ENCODE data around the gene TRIM47.
A peak's percentile ranks its signal among the peaks of the same experiment; 100 is the strongest.
"Not testable (repeated sequence)": the region's sequence is repeated elsewhere in the genome, so short reads cannot be mapped to it uniquely, and the experiment has no call there.

The TRIM47 gene

GRCh38 chr17:75891605-75892555 lies 13.5 kb upstream of the TRIM47 start:
- DNase-seq (ENCODE audit: low read depth): no peak

DNA sequence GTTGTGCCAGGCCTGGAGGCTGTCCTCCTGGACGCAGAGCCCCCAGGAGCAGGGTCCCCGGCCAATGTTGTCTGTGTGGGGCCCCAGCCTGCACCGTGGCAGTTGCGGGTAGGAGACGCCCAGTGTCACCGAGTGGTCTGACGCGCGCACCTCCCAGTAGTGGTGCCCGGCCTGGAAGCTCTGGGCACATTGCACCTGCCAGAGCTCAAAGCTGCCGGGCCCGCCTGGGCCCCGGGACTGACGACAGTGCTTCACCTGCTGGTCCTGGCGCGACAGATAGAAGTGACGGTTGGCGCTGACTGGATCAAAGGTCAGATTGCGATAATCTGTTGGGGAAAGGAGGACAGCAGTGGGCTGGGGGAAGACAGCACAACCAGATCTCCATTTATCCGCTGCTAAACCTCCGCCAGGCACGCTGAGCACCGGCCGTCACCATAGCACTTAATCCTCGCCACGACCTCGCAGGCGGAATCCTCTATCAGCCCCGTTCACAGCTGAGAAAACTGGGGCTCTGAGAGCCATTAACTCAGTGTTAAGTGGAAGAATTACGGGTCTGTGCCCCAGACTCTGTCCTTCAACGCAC lies 12.7 kb upstream of the TRIM47 start:
- DNase-seq (ENCODE audit: low read depth): no peak

- no peak for DNase-seq (ENCODE audit: low read depth)
These were observed 11.1 kb upstream of the TRIM47 start for GRCh38 chr17:75889454-75889853.

GRCh38 chr17:75888484-75888883 lies 10.1 kb upstream of the TRIM47 start:
- DNase-seq (ENCODE audit: low read depth): no peak

GRCh38 chr17:75885860-75886259 lies 7.5 kb upstream of the TRIM47 start:
- not testable (repeated sequence) for DNase-seq (ENCODE audit: low read depth)

DNA sequence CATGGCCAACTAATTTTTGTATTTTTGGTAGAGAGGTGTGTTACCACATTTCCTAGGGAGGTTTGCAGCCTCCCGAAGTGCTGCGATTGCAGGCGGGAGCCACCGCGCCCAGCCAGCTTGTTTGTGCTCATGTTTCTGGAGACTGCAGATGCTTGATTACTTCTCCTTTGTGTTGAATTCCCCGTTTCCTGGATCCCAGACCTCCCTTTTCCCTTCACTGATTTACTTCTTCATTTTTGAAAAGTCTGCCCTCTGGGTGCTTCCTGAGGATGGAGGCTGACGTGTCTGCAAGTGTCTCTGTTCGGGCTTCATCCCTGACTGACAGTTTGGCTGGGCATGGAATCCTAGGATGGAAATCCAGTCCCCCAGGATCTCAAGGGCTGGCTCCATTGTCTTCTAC lies 7.0 kb upstream of the TRIM47 start:
- DNase-seq (ENCODE audit: low read depth): no peak

DNA sequence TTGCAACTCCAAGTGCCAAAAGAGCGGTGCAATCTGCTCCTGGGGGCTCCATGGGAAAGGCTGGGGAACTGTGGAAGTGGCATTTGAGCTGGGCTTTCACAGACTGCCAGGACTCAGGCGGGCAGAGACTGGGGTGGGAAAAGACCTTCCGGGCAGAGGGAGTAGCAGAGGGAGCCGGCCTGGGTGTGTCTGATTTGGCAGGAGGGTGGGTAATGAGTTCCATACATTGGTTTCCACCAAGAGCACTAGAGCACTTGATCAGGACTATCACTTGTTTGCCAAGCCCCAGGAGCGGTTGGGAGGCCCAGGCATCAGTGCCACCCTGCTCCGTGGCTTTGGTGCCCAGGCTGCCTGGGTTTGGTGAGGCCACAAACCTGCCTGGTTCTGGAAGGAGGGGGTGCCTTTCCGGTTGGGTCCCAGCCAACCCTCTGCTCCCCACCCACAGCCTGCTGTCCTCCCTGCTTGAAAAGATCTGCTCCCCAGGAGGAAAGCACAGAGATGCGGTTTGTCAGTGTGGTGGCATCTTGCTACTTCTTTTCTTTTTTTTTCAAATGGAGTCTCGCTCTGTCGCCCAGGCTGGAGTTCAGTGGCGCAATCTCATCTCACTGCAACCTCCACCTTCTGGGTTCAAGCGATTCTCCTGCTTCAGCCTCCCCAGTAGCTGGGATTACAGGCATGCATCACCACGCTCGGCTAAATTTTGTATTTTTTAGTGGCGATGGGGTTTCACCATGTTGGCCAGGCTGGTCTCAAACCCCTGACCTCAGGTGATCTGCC lies 3.5 kb upstream of the TRIM47 start:
- no peak for DNase-seq (ENCODE audit: low read depth)

DNA sequence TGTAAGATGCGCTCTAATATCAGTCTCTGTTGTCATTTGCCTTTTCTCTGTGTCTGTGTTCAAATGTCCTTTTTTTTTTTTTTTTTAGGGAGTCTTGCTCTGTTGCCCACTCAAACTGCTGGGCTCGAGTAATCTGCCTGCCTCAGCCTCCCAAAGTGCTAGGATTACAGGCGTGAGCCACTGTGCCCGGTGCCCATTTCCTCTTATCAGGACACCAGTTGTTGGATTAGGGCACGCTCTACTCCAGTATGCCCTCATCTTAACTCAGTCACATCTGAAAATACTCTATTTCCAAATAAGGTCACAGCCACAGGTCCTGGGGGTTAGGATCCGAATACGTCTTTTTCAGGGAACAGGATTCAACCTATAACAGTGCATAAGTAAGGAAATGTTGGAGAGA lies 1.9 kb upstream of the TRIM47 start:
- no peak for DNase-seq (ENCODE audit: low read depth)

GRCh38 chr17:75877752-75878173 lies 618 bp downstream of the TRIM47 start:
- DNase-seq (ENCODE audit: low read depth): peak; percentile 60

DNA sequence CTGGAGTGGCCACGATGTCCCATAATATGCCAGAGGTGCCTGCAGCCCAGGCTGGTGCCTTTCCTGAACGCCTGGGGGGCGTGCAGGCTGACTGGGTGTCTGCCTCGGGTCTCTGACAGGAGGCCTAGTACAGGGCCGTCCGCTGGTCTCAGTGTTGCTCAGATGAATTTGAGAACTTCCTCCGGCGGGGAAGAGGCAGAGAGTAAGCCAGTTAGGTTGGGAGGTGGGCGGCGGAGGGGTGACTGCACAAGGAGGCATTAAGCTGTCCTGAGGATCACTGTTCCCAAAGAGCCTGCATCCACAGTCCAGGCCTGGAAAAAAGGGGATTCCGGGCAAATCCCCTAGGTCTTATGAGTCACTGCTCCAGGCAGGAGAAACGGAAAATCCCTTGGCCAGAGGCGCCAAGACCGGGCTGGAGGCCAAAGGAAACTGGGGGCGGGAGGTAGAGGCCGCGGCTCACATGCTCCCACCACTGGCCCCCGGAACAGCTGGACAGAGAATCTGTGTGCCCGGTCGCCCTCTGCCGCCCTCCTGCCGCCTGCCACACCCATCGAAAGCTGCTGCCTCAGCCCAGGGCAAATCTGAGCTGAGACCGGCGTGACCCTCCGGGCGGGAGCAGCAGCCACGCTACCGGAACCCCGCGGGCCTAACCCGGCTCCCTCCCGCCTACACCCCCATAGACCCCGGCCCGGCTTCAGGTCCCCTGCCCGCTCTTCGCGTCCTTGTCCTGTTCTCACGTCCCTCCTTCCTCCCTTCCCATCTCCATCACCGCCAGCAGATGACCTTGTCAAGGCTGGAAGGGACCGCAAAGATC lies 1.2 kb downstream of the TRIM47 start:
- DNase-seq (ENCODE audit: low read depth): no peak

DNA sequence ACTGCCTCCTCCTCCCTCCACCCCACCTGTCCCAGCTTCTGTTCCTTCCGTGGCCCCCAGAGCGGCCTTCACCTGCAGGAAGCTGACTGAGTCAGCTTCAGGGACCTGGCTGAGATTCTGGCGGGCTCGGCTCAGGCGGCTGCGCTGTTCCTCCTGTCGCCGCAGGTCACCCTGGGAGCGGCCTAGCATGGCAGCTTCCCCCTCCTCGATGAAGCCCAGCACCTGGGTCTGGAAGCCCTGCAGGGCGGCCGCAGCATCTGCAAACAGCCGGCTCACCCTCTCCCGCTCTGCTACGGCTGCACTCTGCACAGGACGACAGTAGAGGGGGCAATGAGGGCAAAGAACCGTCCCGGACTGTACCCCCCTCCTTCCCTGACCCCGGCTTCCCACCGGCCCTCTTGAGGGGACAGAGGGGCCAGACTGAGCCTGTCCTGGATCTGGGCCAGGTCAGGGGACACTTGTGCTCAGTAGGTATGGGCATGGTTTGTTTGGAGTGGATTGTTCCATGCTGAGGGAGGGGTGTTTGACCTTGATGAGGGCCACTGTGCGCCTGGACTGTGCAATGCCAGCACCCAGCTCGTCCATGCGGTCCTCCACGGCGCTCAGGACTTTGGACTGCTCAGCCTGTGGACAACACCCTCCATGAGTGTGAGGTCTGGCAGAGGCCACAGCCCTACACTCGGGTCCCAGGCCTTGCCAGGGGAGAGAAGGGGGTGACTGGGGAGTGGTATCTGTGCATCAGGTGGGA lies 2.0 kb downstream of the TRIM47 start:
- DNase-seq (ENCODE audit: low read depth): peak; percentile 63

DNA sequence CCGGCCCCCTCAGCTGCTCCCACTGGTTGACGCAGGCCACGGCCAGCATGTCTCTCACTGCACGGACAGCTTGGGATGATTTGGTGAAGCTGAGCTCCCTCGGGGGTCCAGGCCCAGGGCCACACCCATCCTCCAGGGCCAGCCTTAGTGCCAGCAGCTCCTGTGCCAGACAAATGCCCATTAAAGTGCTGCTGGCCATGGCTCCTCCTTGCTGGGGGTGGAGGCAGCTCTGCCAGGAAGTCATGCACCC lies 2.5 kb downstream of the TRIM47 start:
- no peak for DNase-seq (ENCODE audit: low read depth)

- DNase-seq (ENCODE audit: low read depth): no peak
These were observed 3.0 kb downstream of the TRIM47 start for GRCh38 chr17:75875182-75875939.

DNA sequence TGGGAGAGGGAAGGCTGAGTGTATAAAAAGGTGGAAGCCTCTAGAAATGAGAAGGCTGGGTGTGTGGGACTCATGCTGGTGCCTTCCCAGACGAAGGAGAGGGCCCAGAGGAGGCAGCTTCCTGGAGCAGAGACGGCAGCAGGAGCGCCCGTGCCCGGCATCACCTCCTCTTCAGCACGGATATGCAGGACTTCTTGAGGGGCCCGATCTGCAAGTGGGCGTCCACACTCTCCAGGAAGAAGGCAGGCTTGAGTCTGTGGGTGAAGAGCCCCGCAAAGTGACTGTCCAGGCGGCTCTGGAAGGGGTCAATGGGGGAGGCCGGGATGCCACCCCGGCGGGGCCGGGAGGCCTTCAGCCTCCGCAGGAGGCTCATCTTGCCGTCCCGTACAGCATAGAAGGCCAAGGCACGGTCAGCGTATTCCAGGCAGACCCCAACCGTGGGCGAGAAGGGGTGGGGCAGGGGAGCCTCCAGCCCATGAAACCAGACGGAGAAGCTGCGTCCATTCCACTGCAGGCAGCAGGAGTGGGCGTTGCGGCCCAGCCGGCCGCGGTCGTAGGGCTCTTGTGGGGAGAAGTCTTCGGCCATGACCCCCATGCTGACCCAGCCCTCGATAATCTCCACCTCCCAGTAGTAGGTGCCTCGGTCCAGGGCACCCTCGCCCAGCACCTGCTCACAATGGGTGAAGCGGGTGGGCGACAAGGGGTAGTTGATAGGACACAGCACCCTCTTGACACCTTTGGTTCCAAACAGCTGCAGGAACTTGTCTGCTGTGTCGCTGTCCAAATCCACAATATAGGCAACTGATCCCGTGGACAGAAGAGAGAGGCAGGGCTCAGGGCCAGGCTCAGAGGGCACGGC lies 3.8 kb downstream of the TRIM47 start:
- no peak for DNase-seq (ENCODE audit: low read depth)

- DNase-seq (ENCODE audit: low read depth): no peak
These were observed 4.6 kb downstream of the TRIM47 start for GRCh38 chr17:75873587-75874322.

DNA sequence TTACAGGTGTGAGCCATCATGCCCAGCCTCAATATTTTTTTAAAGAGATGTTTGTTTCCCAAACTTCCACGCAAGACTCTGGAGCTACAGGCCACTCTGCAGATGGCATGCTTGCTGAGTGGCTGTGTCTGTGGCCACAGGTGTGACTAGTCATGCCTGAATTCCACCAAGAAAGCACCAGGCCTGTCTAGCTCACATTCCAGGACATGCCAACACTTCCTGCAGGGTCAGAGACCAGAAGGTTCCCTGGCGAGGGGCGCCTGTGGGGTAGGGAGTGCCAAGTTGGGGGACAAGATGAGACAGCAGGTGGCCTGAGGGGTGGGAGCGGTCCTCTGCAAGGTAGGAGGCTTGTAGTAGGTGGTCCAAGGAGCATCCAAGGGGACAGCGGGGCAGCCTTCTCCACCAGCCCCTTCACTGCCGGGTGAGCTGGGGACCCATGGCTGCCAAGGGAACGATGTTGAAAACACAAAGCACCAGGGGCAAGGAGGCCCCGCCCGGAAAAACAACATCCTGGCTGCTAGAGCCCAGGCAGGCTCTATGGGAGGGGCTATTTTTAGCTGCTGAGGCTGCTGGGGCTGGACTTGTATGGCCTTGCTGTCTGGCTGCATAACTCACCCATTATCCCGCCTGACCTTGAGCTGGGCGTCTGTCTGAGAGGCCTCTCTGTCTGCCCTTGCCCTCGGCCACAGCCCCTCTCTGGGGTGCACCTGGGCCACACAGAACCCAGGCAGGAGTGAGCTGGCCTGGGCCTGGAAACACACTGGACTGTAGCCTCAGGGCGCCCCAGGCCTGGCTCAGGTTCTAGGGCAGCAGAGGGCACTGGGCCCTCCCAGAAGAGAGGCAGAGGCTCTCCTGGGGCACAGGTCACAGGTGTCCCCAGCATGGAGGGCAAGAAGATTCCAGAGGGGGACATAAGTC lies 5.7 kb downstream of the TRIM47 start:
- DNase-seq (ENCODE audit: low read depth): peak; percentile 56

DNA sequence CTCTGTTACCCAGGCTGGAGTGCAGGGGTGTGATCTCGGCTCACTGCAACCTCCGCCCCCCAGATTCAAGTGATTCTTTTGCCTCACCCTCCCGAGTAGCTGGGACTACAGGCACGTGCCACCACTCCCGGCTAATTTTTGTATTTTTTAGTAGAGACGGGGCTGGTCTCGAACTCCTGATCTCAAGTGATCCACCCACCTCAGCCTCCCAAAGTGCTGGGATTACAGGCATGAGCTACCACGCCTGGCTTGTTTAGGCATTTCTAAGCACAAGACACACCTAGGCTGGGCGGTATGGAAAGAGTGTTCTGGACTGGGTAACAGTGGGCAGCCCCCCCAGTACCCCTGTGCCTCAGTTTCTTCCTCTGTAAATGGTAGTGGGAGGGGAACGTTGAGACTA lies 8.2 kb downstream of the TRIM47 start:
- DNase-seq (ENCODE audit: low read depth): not testable (repeated sequence)
